GM19099 (cell line): ENCODE measurements around the gene C9.

Experiments
- POLR2A ChIP-seq: IDR thresholded peaks from 3 replicates; pipeline ENCODE4 v1.6.1; 2011; ENCODE audit warnings: low read depth; ENCODE audit not compliant: insufficient read length; ENCODE audit errors: extremely low read depth

Gene C9

GRCh38 chr5:39364367-39364766 lies at the start of gene C9:
C9 (minus strand) TSS chr5:39364495; CDS start chr5:39364464, 31 bp downstream.
- no peak for TF ChIP-seq POLR2A

GRCh38 chr5:39413771-39414170 lies 49.5 kb upstream of the C9 start:
- no peak for TF ChIP-seq POLR2A

- no peak for TF ChIP-seq POLR2A
Measured at GRCh38 chr5:39412721-39413394, 48.6 kb upstream of the C9 start.

GRCh38 chr5:39411985-39412384 lies 47.7 kb upstream of the C9 start:
- no peak for TF ChIP-seq POLR2A

GRCh38 chr5:39411061-39411460 lies 46.8 kb upstream of the C9 start:
- TF ChIP-seq POLR2A = no peak

- TF ChIP-seq POLR2A = no peak
Measured at GRCh38 chr5:39409033-39409432, 44.7 kb upstream of the C9 start.

- no peak for TF ChIP-seq POLR2A
Measured at GRCh38 chr5:39405083-39405843, 41.0 kb upstream of the C9 start.

GRCh38 chr5:39400713-39401578 lies 36.7 kb upstream of the C9 start:
- TF ChIP-seq POLR2A = no peak

- no peak for TF ChIP-seq POLR2A
Measured at GRCh38 chr5:39399135-39400036, 35.1 kb upstream of the C9 start.

GRCh38 chr5:39396843-39397242 lies 32.5 kb upstream of the C9 start:
- TF ChIP-seq POLR2A = no peak

GRCh38 chr5:39395521-39395920 lies 31.2 kb upstream of the C9 start:
- TF ChIP-seq POLR2A = no peak

GRCh38 chr5:39394946-39395345 lies 30.7 kb upstream of the C9 start:
- TF ChIP-seq POLR2A = no peak

- TF ChIP-seq POLR2A = no peak
Measured at GRCh38 chr5:39390945-39391344, 26.6 kb upstream of the C9 start.

- no peak for TF ChIP-seq POLR2A
Measured at GRCh38 chr5:39387293-39387692, 23.0 kb upstream of the C9 start.
